Neuron (in vitro differentiated cells): Measurements from ENCODE around the gene HDAC6.
"Not testable (repeated sequence)": the region's sequence is repeated elsewhere in the genome, so short reads cannot be mapped to it uniquely, and the experiment has no call there.

Experiments
- H2AFZ ChIP-seq: one replicate; pipeline ENCODE4 v1.6.1; 2013; ENCODE audit warnings: low read depth, mild to moderate bottlenecking, inconsistent platforms, low read length, moderate library complexity
- H3K27me3 ChIP-seq: one replicate; pipeline ENCODE4 v1.6.1; 2013; ENCODE audit warnings: low read length; ENCODE audit not compliant: insufficient read depth
- H3K36me3 ChIP-seq: one replicate; pipeline ENCODE4 v1.6.1; 2013; ENCODE audit warnings: low read length; ENCODE audit not compliant: insufficient read depth
- H3K4me1 ChIP-seq: one replicate; pipeline ENCODE4 v1.6.1; 2013; ENCODE audit warnings: low read length; ENCODE audit not compliant: insufficient read depth
- H3K4me3 ChIP-seq: 2 replicates; pipeline ENCODE4 v1.5.1; 2013; ENCODE audit warnings: mild to moderate bottlenecking, low read length, moderate library complexity
- H3K9me3 ChIP-seq: one replicate; pipeline ENCODE4 v1.6.1; 2013; ENCODE audit warnings: low read length

The HDAC6 gene

DNA sequence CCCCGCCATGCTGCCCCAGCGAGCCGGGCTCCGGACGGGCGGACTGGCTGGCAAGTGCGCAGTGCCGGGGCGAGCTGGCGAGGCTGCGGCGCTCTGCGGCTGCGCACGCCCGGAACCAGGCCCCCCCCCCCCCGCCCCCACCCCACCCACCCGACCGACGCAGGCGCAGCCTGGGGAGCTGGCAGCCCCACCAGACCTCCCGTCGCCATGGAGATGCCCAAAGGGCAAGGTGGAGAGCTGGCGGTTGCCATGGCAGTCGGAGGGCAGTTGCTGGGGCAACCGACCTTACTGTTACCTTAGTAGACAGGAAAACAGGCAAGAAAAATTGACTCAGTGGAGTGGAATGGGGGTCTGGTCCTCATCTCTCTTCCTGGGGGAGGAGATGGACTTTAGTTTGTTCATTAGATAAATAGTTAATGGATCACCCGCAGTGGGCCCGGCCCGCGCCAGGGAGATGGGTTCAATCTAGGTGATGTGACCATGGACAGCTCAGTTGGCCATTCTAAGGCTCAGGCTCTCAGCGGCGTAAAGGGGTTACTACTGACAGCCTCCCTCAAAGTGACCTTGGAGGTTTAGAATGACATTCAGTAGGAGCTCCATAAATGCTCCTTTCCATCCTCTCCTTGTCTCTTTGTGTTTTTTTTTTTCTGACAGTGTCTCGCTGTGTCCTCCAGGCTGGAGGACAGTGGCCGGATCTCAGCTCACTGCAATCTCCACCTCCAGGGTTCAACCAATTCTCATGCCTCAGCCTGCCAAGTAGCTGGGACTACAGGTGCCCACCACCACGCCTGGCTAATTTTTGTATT is 33.9 kb downstream of the HDAC6 start, which contains the start of gene PCSK1N:
PCSK1N (minus strand) TSS at position 87 of the 806 bp plus-strand sequence; CDS start at position 9, 78 bp downstream.
- H3K4me1 ChIP-seq = peaks cover 6% of the 10 kb centered on the region
- no peak within 1 kb of the TSS for H2AFZ ChIP-seq
- peak within 1 kb of the TSS; percentile 49 for H3K4me3 ChIP-seq
- no peaks in the 10 kb centered on the region for H3K9me3 ChIP-seq
- no peaks in the 10 kb centered on the region for H3K27me3 ChIP-seq
- no peaks in the 10 kb centered on the region for H3K36me3 ChIP-seq

DNA sequence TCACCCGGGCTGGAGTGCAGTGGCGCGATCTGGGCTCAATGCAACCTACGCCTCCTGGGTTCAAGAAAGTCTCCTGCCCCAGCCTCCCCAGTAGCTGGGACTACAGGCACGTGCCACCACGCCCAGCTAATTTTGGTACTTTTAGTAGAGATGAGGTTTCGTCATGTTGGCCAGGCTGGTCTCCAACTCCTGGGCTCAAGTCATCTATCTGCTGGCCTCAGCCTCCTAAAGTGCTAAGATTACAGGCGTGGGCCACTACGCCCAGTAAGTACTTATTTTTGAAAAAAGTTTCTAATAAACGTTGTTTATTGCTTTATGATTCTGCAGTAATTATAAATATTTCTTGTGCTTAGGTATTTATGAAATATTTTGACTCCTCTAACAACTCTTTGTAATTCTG is 37.8 kb downstream of the HDAC6 start:
- Histone ChIP-seq H2AFZ (no peak overlapping the region), H3K4me3 (no peak overlapping the region), H3K27me3 (no peaks in the 10 kb centered on the region), H3K4me1 (peaks cover 4% of the 10 kb centered on the region), H3K36me3 (no peaks in the 10 kb centered on the region), H3K9me3 (no peaks in the 10 kb centered on the region)

DNA sequence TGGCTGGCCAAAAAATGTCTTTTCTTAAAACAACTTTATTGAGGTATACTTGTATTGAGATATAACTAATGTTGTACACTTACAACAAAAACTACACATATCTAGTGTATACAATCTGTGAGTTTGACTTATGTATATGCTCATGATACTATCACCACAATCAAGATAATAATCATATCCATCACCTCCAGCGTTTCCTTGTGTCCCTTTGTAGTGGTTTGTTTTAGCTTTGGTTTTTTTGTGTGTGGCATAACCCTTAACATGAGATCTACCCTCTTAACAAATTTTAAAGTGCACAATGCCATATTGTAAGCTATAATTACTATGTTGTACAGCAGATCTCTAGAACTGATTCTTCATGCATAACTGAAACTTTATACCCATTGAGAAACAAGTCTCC is 47.0 kb downstream of the HDAC6 start:
- H3K4me1 ChIP-seq = no peaks in the 10 kb centered on the region
- H3K9me3 ChIP-seq = no peaks in the 10 kb centered on the region
- H3K4me3 ChIP-seq = no peak overlapping the region
- H2AFZ ChIP-seq = no peak overlapping the region
- H3K36me3 ChIP-seq = no peaks in the 10 kb centered on the region
- H3K27me3 ChIP-seq = no peaks in the 10 kb centered on the region

DNA sequence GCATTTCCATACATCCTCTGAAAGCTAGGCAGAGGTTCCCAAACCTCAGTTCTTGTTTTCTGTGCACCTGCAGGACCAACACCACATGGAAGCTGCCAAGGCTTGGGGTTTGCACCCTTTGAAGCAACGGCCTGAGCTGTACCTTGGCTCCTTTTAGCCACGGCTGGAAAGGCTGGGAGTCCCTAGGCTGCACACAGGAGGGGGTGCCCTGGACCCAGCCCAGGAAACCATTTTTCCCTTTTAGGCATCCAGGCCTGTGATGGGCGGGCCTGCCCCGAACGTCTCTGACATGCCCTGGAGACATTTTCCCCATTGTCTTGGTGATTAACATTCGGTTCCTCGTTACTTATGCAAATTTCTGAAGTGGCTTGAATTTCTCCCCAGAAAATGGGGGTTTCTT is 51.0 kb downstream of the HDAC6 start:
- Histone ChIP-seq H2AFZ (no peak overlapping the region), H3K9me3 (no peaks in the 10 kb centered on the region)

DNA sequence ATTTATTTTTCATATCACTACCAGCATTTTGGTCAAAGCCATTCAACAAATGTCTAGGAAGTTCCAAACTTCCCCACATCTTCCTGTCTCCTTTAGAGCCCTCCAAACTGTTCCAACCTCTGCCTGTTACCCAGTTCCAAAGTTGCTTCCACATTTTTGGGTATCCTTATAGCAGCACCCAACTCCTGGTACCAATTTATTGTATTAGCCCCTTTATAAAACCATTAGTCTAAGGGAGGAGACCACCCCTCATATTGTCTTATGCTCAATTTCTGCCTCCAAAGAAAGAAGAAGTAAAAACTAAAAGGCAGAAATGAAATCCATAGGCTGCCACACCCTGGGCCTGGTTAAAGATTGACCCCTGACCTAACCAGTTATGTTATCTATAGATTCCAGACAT is 51.6 kb downstream of the HDAC6 start:
- not testable (repeated sequence) for H3K27me3 ChIP-seq, H3K36me3 ChIP-seq, H3K4me3 ChIP-seq, H2AFZ ChIP-seq, H3K9me3 ChIP-seq, H3K4me1 ChIP-seq

More for the DNA sequence above, 51.0 kb downstream of the HDAC6 start:
- no peaks in the 10 kb centered on the region for H3K27me3 ChIP-seq
- no peak overlapping the region for H3K4me3 ChIP-seq
- no peaks in the 10 kb centered on the region for H3K4me1 ChIP-seq
- no peaks in the 10 kb centered on the region for H3K36me3 ChIP-seq

DNA sequence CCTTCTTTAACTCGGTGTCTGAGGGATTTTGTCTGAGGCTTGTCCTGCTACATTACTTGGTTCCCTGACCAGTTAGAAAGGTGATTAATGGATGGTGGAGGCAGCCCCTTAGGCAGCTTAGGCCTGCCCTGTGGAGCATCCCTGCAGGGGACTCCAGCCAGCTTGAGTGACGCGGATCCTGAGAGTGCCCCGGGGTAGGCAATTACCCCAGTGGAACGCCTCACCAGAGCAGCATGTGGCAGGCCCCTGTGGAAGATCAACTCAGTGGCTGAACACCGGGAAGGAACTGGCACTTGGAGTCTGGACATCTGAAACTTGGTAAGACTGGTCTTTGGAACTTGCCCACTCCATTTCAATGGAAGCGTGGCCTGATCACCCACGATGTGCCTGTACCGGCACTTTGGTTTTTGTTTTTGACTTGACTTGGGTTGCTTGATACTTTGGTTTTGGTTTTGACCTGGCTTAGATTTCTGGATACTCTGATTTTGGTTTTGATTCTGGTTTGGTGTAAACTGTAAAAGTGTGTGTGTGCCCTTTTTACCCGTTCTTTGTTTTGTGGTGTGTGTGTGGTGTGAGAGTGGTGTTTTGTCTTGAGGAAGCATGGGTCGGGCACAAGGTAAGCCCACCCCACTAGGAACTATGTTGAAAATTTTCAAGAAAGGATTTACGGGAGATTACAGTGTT is 52.4 kb downstream of the HDAC6 start:
- not testable (repeated sequence) for H3K4me1 ChIP-seq, H3K4me3 ChIP-seq, H3K9me3 ChIP-seq, H3K27me3 ChIP-seq, H2AFZ ChIP-seq, H3K36me3 ChIP-seq

DNA sequence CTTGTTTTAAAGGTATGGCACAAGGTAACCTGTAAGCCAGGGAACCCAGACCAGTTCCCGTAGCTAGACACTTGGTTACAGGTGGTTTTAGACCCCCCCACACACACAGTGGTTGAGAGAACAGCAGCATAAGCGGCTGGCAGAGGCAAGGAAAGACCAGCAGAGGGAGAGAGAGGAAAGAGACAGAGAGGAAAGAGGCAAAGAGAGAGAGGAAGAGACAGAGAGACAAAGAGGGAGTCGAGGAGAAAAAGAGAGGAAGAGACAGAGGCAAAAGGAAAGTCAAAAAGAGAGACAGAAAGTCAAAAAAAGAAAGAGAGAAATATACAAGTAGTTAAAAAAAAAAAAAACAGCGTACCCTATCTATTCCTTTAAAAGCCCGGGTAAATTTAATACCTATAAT is 53.0 kb downstream of the HDAC6 start:
- Histone ChIP-seq H3K27me3 (no peaks in the 10 kb centered on the region), H3K36me3 (no peaks in the 10 kb centered on the region), H3K4me3 (no peak overlapping the region), H2AFZ (no peak overlapping the region), H3K9me3 (no peaks in the 10 kb centered on the region), H3K4me1 (no peaks in the 10 kb centered on the region)

DNA sequence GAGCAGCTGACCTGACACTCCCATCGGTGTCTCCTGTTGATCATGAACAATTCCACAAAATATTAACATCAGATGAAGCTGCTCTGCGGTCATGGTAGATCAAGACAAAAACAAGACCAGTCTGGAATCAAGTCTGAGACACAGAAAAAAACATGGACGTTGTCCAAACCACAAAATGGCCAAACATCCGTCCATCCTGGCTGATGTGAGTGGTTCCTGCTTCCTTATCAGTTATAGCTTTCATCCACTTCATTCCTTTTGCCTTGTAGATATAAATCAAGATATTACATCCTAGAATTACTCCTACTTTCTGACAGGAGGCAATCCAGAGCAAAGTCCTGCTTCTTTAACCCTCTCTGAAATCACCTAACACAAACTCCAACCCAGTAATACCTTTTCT is 62.3 kb downstream of the HDAC6 start:
- no peaks in the 10 kb centered on the region for H3K27me3 ChIP-seq
- no peak overlapping the region for H2AFZ ChIP-seq
- no peak overlapping the region for H3K4me3 ChIP-seq
- H3K4me1 ChIP-seq = no peaks in the 10 kb centered on the region
- H3K9me3 ChIP-seq = no peaks in the 10 kb centered on the region
- no peaks in the 10 kb centered on the region for H3K36me3 ChIP-seq

DNA sequence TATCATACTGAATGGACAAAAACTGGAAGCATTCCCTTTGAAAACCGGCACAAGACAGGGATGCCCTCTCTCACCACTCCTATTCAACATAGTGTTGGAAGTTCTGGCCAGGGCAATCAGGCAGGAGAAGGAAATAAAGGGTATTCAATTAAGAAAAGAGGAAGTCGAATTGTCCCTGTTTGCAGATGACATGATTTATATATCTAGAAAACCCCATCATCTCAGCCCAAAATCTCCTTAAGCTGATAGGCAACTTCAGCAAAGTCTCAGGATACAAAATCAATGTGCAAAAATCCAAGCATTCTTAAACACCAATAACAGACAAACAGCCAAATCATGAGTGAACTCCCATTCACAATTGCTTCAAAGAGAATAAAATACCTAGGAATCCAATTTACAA is 70.2 kb downstream of the HDAC6 start:
- not testable (repeated sequence) for H3K27me3 ChIP-seq, H2AFZ ChIP-seq, H3K36me3 ChIP-seq, H3K9me3 ChIP-seq, H3K4me1 ChIP-seq, H3K4me3 ChIP-seq
